ENCODE measurements around the gene SPATA1. TPM values are rescaled to one million over a fixed set of nuclear protein-coding genes. Genes with fewer than 3 reads are reported as not detected.

The SPATA1 gene
- total and polyA plus RNA-seq, 2 of the 8 experiments (the other 6 are each of a cell fraction or from before 2014, with no cell fraction given), result 0.51 to 1.1 TPM

GRCh38 chr1:84613887-84614286, 107.7 kb downstream of the SPATA1 start:
- Histone ChIP-seq H3K36me3 (ENCODE audit: control insufficient read depth in 2 of 4, insufficient read depth in 4 of 4, low read length in 3 of 4) (peaks cover 0 to 5% (median 0%) of the 10 kb centered on the region in 4 experiments; a peak in 1 of 8 replicates), H4K5ac (ENCODE audit: insufficient read length, low read depth, low read length) (no peak overlapping the region), H3K9me3 (ENCODE audit: insufficient read depth in 2 of 2, low read depth in 1 of 2, low read length in 1 of 2) (peaks cover 13 to 17% of the 10 kb centered on the region in 2 experiments), H3K4ac (replicated peaks; ENCODE audit: insufficient read length, low read depth, low read length) (no peak overlapping the region), H3K14ac (ENCODE audit: insufficient read length) (no peak overlapping the region), H3K27me3 (replicated peaks in 1 of 4; ENCODE audit: control insufficient read depth in 3 of 4, extremely low read depth in 1 of 4, insufficient read depth in 3 of 4, low read length in 3 of 4) (no peaks in the 10 kb centered on the region), H2BK12ac (ENCODE audit: low read depth, low read length) (no peak overlapping the region), H3K9ac (replicated peaks in 1 of 4; ENCODE audit: extremely low read depth in 1 of 4, low read depth in 3 of 4, low read length in 3 of 4) (no peak overlapping the region), H2BK20ac (ENCODE audit: low read length) (no peak overlapping the region), H2AFZ (ENCODE audit: low read length) (no peak overlapping the region), H2BK15ac (ENCODE audit: low read length) (no peak overlapping the region), H3K4me3 (ENCODE audit: extremely low read depth in 1 of 4, insufficient read depth in 2 of 4, low read depth in 3 of 4, low read length in 4 of 4) (no peak overlapping the region), H3K4me1 (replicated peaks in 1 of 4; ENCODE audit: control insufficient read depth in 3 of 4, insufficient read depth in 4 of 4, low read length in 3 of 4) (no peaks in the 10 kb centered on the region; a peak in 1 of 7 replicates), H3K23me2 (ENCODE audit: low read depth, low read length) (no peaks in the 10 kb centered on the region), H3K79me2 (ENCODE audit: control insufficient read depth in 1 of 2, insufficient read depth in 2 of 2, low read length in 2 of 2) (no peaks in the 10 kb centered on the region), H4K8ac (ENCODE audit: extremely low read depth, insufficient read depth, low read length) (no peak overlapping the region), H2AK5ac (ENCODE audit: low read depth, low read length) (no peak overlapping the region), H2BK5ac (ENCODE audit: low read depth, low read length) (no peak overlapping the region), H4K20me1 (replicated peaks in 1 of 2; ENCODE audit: control insufficient read depth in 1 of 2, insufficient read depth in 2 of 2, low read length in 2 of 2) (no peaks in the 10 kb centered on the region), H3K56ac (replicated peaks; ENCODE audit: insufficient read length, low read depth, low read length) (no peak overlapping the region), H4K91ac (replicated peaks; ENCODE audit: insufficient read length, low read length) (no peak overlapping the region), H3K27ac (ENCODE audit: low read depth, low read length) (no peak overlapping the region), H2BK120ac (replicated peaks; ENCODE audit: low read depth, low read length) (no peak overlapping the region), H3K23ac (ENCODE audit: insufficient read length) (no peak overlapping the region), H3K79me1 (ENCODE audit: low read depth, low read length) (no peaks in the 10 kb centered on the region), H3K18ac (ENCODE audit: extremely low read depth, low read length) (no peak overlapping the region), H3K4me2 (ENCODE audit: insufficient read depth in 1 of 2, low read depth in 2 of 2, low read length in 2 of 2) (no peak overlapping the region)
- ChIA-PET POLR2A (ENCODE audit: partially characterized antibody) (no interaction called here), CTCF (ENCODE audit: partially characterized antibody) (interaction anchor here (1.0 to 2.0 kb wide), 3 partner anchors 10 to 158 kb away, joined by 3 to 8 read pairs (median 6); no protein-coding TSS in a partner anchor)
- FAIRE-seq (no peak), DNase-seq (ENCODE audit: low read depth in 1 of 2, low spot score in 2 of 2) (no peak)
- no peak for TF ChIP-seq RBBP5 (IDR thresholded peaks at IDR 0.05; ENCODE audit: borderline replicate concordance, low read depth, low read length)
- TF ChIP-seq HDAC2 (IDR thresholded peaks at IDR 0.05; ENCODE audit: borderline replicate concordance in 1 of 2, low read depth in 2 of 2, low read length in 2 of 2), result no peak
- TF ChIP-seq BRCA1 (IDR thresholded peaks at IDR 0.05; ENCODE audit: low read depth, low read length), result no peak
- TF ChIP-seq MAFK (IDR thresholded peaks at IDR 0.05; ENCODE audit: low read depth, low read length), result no peak
- no peak for TF ChIP-seq TBP (IDR thresholded peaks at IDR 0.05; ENCODE audit: low read depth, low read length)
- TF ChIP-seq RXRA (IDR thresholded peaks at IDR 0.05; ENCODE audit: insufficient read depth, low read depth, low read length), result no peak
- no peak for TF ChIP-seq SP2 (IDR thresholded peaks at IDR 0.05; ENCODE audit: low read length)
- no peak for TF ChIP-seq ASH2L (IDR thresholded peaks at IDR 0.05; ENCODE audit: low read length)
- no peak for TF ChIP-seq SIX5 (IDR thresholded peaks at IDR 0.05; ENCODE audit: low read depth, low read length)
- TF ChIP-seq E2F6 (IDR thresholded peaks at IDR 0.05), result no peak
- WGBS, 2 experiments (ENCODE audit: extremely low coverage in 1 of 2, insufficient coverage in 1 of 2, insufficient read length in 1 of 2, insufficient replicate concordance in 2 of 2, low coverage in 1 of 2, low lambda C conversion rate in 2 of 2, missing lambda C conversion rate in 1 of 2), result 96% methylated on average over 2 of the region's 2 CpGs; no CpG with 5 or more reads in 1 of the 2 experiments
